Ascending aorta (tissue), 2 donors: ENCODE data around the gene IFT57. TPM values are rescaled to one million over a fixed set of nuclear protein-coding genes. Genes with fewer than 3 reads are reported as not detected.

ENCODE experiments used
- DNase-seq, 2 donors: peaks; one replicate each; pipeline ENCODE4 v3.0.0-alpha.2; 2019; ENCODE audit warnings: low spot score in 2 of 2
- H3K27ac ChIP-seq, 2 donors: fragments of 200-600 bp; sonication (generic); one replicate each; pipeline ENCODE4 v1.5.1; 2016 to 2017; ENCODE audit warnings: mild to moderate bottlenecking in 1 of 2
- H3K27me3 ChIP-seq: fragments of 200-600 bp; sonication (generic); one replicate; pipeline ENCODE4 v1.5.1; 2017
- H3K36me3 ChIP-seq, 2 donors: fragments of 200-600 bp; sonication (generic); one replicate each; pipeline ENCODE4 v1.5.1; 2016
- H3K4me1 ChIP-seq, 2 donors: fragments of 200-600 bp; sonication (generic); one replicate each; pipeline ENCODE4 v1.5.1; 2016 to 2017; ENCODE audit warnings: mild to moderate bottlenecking in 1 of 2
- H3K4me3 ChIP-seq, 2 donors: fragments of 200-600 bp; sonication (generic); one replicate each; pipeline ENCODE4 v1.5.1; 2016 to 2017; ENCODE audit warnings: mild to moderate bottlenecking in 1 of 2
- H3K9me3 ChIP-seq, 2 donors: fragments of 200-600 bp; sonication (generic); one replicate each; pipeline ENCODE4 v1.5.1; 2016
- CTCF ChIP-seq, 3 experiments: fragments of 200-600 bp in 2 of 3; fragments of 450-650 bp in 1 of 3; sonication (generic) in 2 of 3; IDR thresholded peaks; one replicate each; pipeline ENCODE4 v1.5.1; 2016 to 2019; ENCODE audit warnings: antibody characterized with exemption in 3 of 3, mild to moderate bottlenecking in 1 of 3, moderate library complexity in 1 of 3
- intact Hi-C: fragments of 100-400 bp; cut with DNase I; formaldehyde crosslinking; loops from one replicate; pipeline ENCODE4 v1.15.1; 2023
- total RNA-seq: library from RNA; depleted of rRNA; stranded (reverse); fragments of >200 nt; gene quantifications from one replicate; pipeline ENCODE4 v1.1.0, GENCODE V29; 2016

Gene IFT57
- total RNA-seq, 1 donor from 2014 or later, result 27.7 TPM

GRCh38 chr3:108125153-108125543, 97.1 kb downstream of the IFT57 start:
- no peak overlapping the region for H3K27ac ChIP-seq

GRCh38 chr3:108124337-108125152, 97.7 kb downstream of the IFT57 start:
- Histone ChIP-seq H3K9me3 (no peaks in the 10 kb centered on the region), H3K27ac (no peak overlapping the region), H3K4me1 (no peaks in the 10 kb centered on the region), H3K4me3 (no peak overlapping the region), H3K36me3 (no peaks in the 10 kb centered on the region), H3K27me3 (no peaks in the 10 kb centered on the region)
- DNase-seq, result no peak
- intact Hi-C loops, result no loop called here
- no peak for TF ChIP-seq CTCF (IDR thresholded peaks at IDR 0.05)

More at GRCh38 chr3:108125153-108125543, 97.1 kb downstream of the IFT57 start:
- no peak for TF ChIP-seq CTCF (IDR thresholded peaks at IDR 0.05)
- DNase-seq, result no peak
- Histone ChIP-seq H3K36me3 (no peaks in the 10 kb centered on the region), H3K4me3 (no peak overlapping the region), H3K27me3 (no peaks in the 10 kb centered on the region), H3K4me1 (no peaks in the 10 kb centered on the region), H3K9me3 (no peaks in the 10 kb centered on the region)
- intact Hi-C loops, result no loop called here

- Histone ChIP-seq H3K4me3 (no peak overlapping the region), H3K9me3 (no peaks in the 10 kb centered on the region), H3K27ac (no peak overlapping the region), H3K36me3 (no peaks in the 10 kb centered on the region), H3K27me3 (no peaks in the 10 kb centered on the region), H3K4me1 (no peaks in the 10 kb centered on the region)
- intact Hi-C loops, result no loop called here
- DNase-seq, result no peak
- TF ChIP-seq CTCF (IDR thresholded peaks at IDR 0.05), result no peak
These were observed 98.9 kb downstream of the IFT57 start for GRCh38 chr3:108123326-108123725.

GRCh38 chr3:108122276-108122675, 99.9 kb downstream of the IFT57 start:
- intact Hi-C loops, result no loop called here
- no peaks in the 10 kb centered on the region for H3K9me3 ChIP-seq
- no peak for DNase-seq
- no peak overlapping the region for H3K4me3 ChIP-seq
- H3K36me3 ChIP-seq, result no peaks in the 10 kb centered on the region
- no peaks in the 10 kb centered on the region for H3K4me1 ChIP-seq
- no peak for TF ChIP-seq CTCF (IDR thresholded peaks at IDR 0.05)
- H3K27me3 ChIP-seq, result no peaks in the 10 kb centered on the region
- no peak overlapping the region for H3K27ac ChIP-seq

- Histone ChIP-seq H3K9me3 (no peaks in the 10 kb centered on the region), H3K27ac (no peak overlapping the region), H3K36me3 (no peaks in the 10 kb centered on the region), H3K4me1 (no peaks in the 10 kb centered on the region), H3K4me3 (no peak overlapping the region), H3K27me3 (no peaks in the 10 kb centered on the region)
- no peak for TF ChIP-seq CTCF (IDR thresholded peaks at IDR 0.05)
- DNase-seq, result no peak
- intact Hi-C loops, result no loop called here
These were observed 102.7 kb downstream of the IFT57 start for GRCh38 chr3:108119398-108120104.
